ENCODE data around the gene PRDM16.

PRDM16 gene

GRCh38 chr1:3350506-3351261, 281.7 kb downstream of the PRDM16 start:
- no peak for DNase-seq (ENCODE audit: low read depth)
- TF ChIP-seq POLR2A (IDR thresholded peaks at IDR 0.05; ENCODE audit: extremely low read depth, insufficient read length) = no peak
- no peak for TF ChIP-seq MYC (IDR thresholded peaks at IDR 0.05; ENCODE audit: low read depth, low read length)
- no peak for TF ChIP-seq MAX (IDR thresholded peaks at IDR 0.05; ENCODE audit: low read depth, low read length)
- no peak for TF ChIP-seq CTCF (IDR thresholded peaks at IDR 0.05; ENCODE audit: low read depth, low read length)
- no peak overlapping the region for H3K4me3 ChIP-seq (ENCODE audit: low read depth, low read length)

GRCh38 chr1:3351449-3352298, 282.7 kb downstream of the PRDM16 start:
- H3K4me3 ChIP-seq (ENCODE audit: low read depth, low read length) = no peak overlapping the region
- no peak for DNase-seq (ENCODE audit: low read depth)
- no peak for TF ChIP-seq MAX (IDR thresholded peaks at IDR 0.05; ENCODE audit: low read depth, low read length)
- TF ChIP-seq MYC (IDR thresholded peaks at IDR 0.05; ENCODE audit: low read depth, low read length) = no peak
- no peak for TF ChIP-seq POLR2A (IDR thresholded peaks at IDR 0.05; ENCODE audit: extremely low read depth, insufficient read length)
- no peak for TF ChIP-seq CTCF (IDR thresholded peaks at IDR 0.05; ENCODE audit: low read depth, low read length)

- no peak for DNase-seq (ENCODE audit: low read depth)
- no peak for TF ChIP-seq POLR2A (IDR thresholded peaks at IDR 0.05; ENCODE audit: extremely low read depth, insufficient read length)
- TF ChIP-seq MYC (IDR thresholded peaks at IDR 0.05; ENCODE audit: low read depth, low read length) = no peak
- no peak for TF ChIP-seq CTCF (IDR thresholded peaks at IDR 0.05; ENCODE audit: low read depth, low read length)
- no peak for TF ChIP-seq MAX (IDR thresholded peaks at IDR 0.05; ENCODE audit: low read depth, low read length)
Measured at GRCh38 chr1:3352299-3352951, 283.4 kb downstream of the PRDM16 start.

GRCh38 chr1:3352952-3353331, 283.9 kb downstream of the PRDM16 start:
- H3K4me3 ChIP-seq (ENCODE audit: low read depth, low read length) = no peak overlapping the region
- TF ChIP-seq CTCF (IDR thresholded peaks at IDR 0.05; ENCODE audit: low read depth, low read length) (no peak), POLR2A (IDR thresholded peaks at IDR 0.05; ENCODE audit: extremely low read depth, insufficient read length) (no peak), MAX (IDR thresholded peaks at IDR 0.05; ENCODE audit: low read depth, low read length) (no peak), MYC (IDR thresholded peaks at IDR 0.05; ENCODE audit: low read depth, low read length) (no peak)
- DNase-seq (ENCODE audit: low read depth) = peak; percentile 54

More at GRCh38 chr1:3352299-3352951, 283.4 kb downstream of the PRDM16 start:
- H3K4me3 ChIP-seq (ENCODE audit: low read depth, low read length) = no peak overlapping the region

- no peak overlapping the region for H3K4me3 ChIP-seq (ENCODE audit: low read depth, low read length)
- no peak for TF ChIP-seq MAX (IDR thresholded peaks at IDR 0.05; ENCODE audit: low read depth, low read length)
- no peak for TF ChIP-seq POLR2A (IDR thresholded peaks at IDR 0.05; ENCODE audit: extremely low read depth, insufficient read length)
- TF ChIP-seq MYC (IDR thresholded peaks at IDR 0.05; ENCODE audit: low read depth, low read length) = no peak
- no peak for TF ChIP-seq CTCF (IDR thresholded peaks at IDR 0.05; ENCODE audit: low read depth, low read length)
- no peak for DNase-seq (ENCODE audit: low read depth)
Measured at GRCh38 chr1:3353876-3354275, 284.9 kb downstream of the PRDM16 start.
